CD4-positive, alpha-beta T cell treated with Interleukin-17A for 1 hour (primary cell): ENCODE results near the gene LHCGR.
"Not testable (repeated sequence)": the region's sequence is repeated elsewhere in the genome, so short reads cannot be mapped to it uniquely, and the experiment has no call there.

ENCODE experiments used
- DNase-seq: peaks from one replicate; pipeline ENCODE4 v3.0.0-alpha.2; 2020

The LHCGR gene

DNA sequence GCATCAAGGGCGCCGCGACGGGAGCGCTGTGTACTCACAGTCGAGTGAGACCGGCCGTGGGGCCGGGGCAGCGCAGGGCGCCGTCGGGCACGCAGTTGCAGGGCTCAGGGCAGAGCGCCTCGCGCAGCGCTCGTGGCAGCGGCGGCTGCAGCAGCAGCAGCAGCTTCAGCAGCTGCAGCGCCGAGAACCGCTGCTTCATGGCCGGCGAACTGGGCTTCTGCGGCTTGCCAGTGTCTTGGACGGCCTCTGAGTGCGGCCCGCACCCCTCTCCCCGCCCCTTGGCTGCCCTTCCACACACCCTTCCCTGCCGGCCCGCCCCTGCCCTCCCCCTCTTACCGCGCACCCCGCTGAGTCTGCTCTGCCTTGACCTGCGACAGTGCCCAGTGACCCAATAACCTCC lies at the start of gene LHCGR:
LHCGR (minus strand) TSS at position 252 of the 400 bp plus-strand sequence; CDS start at position 199, 53 bp downstream.
- no peak for DNase-seq

DNA sequence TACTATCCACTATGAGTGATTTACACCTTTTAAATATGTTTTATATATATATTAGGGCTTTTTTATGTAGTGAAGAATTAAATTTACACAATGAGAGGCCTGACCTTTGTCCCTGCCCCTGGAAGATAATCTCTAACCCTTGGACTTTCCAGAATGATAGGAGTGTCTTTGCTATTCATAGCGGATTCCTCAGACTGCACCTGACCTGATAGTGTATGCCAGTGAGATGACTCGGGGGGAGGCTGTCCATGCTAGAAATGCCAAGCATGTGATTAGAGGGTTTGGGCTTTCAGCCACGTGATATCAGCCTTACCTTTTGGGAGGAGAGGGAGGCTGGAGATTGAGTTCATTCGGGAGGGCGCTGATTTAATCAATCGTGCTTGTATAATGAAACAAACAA lies 44.1 kb upstream of the LHCGR start:
- DNase-seq, result no peak

DNA sequence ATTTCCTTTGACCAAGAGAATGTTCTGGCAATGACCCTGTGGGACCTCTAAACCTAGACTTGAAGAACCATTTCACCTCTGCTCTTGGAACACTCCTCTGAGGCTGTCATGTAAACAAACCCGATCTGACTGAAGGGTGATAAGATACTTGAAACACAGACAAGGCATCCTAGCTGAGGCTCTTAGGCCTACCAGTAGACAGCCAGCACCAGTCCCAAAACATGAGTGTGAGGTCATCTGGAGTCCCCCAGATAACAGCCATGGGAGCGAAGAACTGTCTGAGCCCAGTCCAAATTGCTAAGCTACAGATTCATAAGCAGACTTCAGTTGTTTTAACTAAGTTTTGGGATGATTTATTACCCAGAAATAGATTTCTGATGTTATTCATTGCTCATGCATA lies 39.5 kb upstream of the LHCGR start:
- no peak for DNase-seq

DNA sequence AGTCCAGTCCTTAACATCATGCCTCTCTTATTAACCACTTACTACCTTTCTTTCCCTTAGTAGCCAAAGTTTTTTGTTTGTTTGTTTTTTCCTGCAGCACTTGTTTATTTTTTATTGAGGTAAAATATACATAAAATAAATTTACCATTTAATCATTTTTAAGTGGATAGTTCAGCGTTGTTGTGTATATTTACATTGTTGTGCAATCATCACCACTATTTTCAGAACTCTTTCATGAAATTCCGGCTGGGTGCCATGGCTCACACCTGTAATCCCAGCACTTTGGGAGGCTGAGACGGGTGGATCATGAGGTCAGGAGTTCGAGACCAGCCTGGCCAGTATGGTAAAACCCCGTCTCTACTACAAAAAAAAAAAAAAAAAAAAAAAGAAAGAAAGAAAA lies 38.1 kb upstream of the LHCGR start:
- no peak for DNase-seq

DNA sequence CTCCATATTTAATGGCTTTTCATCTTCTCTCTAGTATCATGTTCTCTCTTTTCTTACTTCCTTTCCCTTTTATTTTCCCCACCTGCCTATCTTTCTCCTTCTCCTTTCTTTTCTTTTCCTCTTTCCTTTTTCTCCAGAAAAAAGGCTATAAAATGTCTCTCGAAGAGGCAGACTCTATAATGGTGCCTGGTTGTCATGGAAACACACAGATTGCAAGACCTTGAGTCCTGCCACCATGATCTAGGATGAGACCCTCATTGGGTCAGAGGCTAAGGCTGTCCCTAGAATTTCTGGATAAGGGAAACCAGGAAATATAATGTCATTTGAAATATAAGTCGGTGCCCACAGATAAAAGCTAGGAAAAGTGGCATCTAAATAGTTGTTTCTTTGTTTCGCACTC lies 36.5 kb upstream of the LHCGR start:
- DNase-seq, result no peak

DNA sequence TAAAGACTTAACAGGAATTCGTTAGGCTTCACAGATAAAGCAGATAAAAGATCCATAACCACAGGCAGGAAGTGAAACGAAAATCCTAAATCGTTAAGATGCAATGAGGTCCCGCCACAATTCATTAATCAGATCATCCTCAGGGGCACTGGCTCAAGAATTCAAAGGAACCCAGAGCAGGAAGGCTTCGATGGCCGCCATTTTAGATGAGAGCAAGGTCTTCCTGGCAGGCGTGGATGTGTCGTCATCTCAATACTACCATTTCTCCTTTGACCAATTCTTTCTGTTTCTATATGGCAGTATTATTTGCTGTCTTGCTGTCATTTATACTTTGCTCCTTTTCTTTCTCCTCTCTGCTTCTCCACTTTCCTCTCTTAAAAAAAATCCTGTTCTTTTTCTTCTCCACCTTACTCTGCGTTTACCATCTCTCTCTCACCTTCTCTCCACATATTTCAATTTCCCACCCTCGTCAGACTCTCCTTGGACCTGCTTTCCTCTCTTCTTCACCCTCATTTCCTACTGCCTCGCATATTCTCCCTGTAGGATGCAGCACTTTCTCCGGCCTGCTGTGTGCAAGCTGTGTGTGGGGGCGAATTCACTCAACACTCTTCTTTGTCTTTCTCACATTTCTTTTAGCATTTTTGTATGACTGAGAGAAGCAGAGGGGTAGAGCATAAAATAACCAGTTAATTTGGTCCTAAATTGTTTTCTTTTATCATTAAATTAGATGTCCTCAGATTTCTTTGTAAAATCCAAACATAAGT lies 35.1 kb upstream of the LHCGR start:
- no peak for DNase-seq

DNA sequence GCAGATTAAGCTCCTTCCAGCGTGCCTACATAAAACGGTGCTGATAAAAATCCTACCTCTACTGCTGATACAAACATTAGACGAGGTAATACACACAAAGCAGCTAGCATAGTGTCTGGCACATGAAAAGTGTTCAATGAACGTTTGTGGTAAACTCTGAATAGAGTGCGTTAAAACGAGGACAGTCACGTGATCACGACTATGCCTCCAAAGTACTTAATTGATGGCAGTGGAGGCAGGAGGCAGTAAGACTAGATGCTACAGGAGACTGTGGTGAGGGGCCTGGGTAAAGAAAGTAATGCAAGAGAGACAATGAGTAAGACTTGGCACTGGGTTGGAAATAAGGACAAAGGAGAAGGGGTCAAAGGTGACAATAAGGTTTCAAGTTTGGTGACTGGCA lies 32.1 kb upstream of the LHCGR start:
- DNase-seq, result no peak

DNA sequence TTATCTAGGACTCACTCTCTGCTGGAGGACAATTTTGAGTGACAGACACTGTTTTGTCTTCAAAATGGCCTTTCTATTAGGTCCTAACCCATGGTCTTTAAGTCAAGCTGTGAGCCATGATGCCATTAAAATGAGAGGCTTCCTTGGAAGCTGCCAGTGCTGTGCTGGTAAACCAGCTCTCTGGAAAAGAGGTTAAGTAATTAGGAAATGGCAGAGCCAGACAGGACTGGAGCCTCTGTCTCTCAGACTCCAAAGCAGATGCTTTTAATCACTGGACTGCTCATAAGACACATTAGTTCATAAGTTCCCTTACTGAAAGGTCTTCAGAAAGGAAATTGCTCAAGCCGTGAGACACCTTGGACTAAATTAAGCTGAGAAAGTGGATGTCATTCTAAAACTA lies 25.8 kb upstream of the LHCGR start:
- DNase-seq, result no peak

DNA sequence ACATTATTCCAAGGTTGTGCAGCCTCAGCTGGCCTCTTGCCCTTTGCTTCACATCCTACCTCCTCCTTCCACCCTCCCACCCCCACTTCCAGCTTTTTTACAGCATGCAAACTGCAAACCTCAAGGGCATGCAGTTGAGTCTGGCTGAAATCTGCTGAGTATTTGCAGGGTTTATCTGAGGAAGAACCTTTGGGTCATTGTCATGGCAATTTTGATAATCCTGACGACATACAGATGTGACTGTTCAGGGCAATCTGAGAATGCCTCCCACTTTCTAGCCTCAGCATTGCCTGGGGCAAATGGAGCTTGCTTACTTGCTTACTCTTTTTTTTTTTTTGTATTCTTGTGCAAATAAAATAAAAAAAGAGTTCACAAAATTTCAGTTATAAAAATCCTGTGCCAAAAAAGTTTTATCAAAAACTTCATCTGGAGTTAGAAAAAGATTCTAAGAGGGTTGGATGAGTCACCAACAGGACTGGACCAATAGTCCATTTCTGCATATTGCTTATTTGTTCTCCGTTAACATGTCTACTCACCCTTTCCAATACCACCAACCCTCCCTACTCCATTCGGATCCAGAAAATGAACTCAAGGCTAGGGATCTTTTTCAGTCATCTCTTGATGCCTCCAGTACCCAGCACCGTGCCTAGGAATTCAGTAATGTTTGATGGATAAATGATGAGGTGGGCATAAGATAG lies 23.6 kb upstream of the LHCGR start:
- no peak for DNase-seq

DNA sequence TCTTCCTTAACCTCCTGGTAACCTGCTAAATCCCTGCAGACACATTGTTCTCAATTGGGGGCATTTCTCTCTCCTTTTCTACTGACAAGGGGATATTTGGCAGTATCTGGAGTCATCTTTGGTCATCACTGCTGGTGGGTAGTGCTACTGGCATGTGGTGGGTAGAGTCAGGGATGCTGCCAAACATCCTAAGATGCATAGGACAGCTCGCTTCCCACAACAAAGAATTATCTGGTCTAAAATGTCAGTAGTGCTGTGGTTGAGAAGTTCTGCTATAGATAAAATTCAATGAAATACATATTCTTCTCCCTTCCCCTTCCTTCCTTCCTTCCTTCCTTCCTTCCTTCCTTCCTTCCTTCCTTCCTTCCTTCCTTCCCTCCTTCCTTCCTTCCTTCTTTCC lies 18.7 kb upstream of the LHCGR start:
- DNase-seq, result no peak

DNA sequence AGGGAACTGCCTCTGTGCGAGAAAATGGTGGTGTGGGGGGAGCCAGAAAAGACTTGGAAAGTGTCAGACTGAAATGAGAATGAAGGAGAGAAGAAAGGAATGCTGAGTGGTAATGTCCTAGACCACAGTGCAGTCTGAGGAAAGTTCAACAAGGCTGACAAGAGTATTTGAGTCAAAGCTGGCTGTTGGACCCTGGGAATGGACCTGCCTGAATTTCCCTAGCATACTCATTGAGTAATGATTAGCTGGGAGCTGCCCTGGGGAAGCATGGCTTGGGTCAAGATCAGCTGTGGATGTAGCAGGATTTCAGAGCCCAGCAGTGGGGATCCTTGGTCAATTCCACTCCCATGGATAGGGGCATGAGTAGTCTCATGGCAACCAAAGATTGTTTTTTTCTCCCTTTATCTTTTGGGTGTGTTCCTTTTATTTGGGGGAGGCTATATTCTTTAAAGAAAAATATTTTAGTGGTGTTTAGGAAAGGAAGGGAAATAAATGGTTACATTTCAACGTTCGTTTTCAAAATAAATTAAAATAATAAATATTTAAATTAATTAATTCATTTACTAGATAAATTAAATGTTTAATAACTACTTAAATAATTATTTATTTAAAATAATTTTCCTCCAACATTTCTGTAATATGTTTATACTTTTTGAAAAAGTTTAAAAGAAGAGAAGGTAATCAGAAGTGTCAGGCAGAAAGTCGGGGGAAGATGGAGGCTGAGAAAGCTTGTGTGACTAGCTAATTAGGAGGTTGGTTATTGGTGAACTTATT lies 15.9 kb upstream of the LHCGR start:
- no peak for DNase-seq

DNA sequence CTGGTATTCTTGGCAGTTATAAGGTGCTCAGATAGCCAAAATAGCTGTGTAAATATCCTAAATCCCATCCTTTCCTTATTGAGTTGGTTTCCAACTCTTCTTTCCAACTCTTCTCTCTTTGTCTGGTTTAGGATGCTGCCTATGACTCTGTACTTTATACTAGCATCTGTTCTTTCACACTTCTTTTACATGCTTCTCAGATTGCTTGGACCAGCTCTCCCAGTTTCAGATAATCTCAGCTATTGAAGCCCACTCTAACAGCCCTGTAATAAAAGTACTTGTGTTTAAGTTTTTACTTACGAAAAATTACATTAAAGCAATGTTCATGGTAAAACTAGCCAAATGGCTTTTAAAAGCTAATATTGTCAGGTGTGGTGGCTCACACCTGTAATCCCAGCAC lies 14.7 kb upstream of the LHCGR start:
- DNase-seq, result no peak

DNA sequence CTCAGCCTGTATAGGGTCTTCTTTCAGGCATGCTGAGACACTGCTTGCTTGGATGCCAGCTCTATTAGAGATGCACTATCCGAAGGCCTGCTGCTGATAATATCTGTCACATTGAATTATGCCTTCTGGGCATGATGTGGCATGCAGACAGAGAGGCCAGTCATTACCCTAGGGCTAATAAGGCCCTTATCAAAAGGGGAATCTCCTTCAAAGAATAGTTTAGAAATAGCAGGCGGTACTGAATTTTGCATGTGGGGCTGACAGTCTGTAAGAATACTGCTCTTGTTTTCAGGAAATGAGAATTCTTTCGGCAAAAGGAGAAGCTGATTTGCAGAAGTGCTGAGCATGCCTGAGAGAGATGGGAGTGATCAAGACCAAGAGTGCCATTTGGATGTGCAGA lies 13.1 kb upstream of the LHCGR start:
- no peak for DNase-seq

DNA sequence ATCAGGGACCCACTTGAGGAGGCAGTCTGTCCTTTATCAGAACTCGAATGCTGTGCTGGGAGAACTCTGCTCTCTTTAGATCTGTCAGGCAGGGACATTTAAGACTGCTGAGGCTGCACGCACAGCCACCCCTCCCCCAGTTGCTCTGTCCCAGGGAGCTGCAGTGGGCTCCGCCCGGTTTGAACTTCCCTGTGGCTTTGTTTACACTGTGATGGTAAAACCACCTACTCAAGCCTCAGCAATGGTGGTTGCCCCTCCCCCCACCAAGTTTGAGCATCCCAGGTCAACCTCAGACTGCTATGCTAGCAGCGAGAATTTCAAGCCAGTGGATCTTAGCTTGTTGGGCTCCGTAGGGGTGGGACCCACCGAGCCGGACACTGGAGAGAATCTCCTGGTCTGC lies 11.8 kb upstream of the LHCGR start:
- no peak for DNase-seq

DNA sequence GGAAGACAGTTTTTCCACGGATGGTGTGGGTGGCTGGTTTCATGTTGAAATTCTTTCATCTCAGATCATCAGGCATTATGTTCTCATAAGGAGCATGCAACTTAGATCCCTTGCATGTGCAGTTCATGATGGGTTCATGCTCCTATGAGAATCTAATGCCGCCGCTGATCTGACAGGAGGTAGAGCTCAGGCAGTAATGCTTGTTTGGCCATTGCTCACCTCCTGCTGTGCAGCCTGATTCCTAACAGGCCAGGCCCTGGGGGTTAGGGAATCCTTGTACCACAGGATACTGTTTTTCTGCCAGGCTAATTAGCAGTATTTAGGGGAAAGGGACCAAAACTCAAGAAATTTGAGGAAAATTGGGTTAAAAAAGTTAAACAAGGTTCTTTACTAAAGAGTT lies 5.3 kb upstream of the LHCGR start:
- DNase-seq, result no peak

DNA sequence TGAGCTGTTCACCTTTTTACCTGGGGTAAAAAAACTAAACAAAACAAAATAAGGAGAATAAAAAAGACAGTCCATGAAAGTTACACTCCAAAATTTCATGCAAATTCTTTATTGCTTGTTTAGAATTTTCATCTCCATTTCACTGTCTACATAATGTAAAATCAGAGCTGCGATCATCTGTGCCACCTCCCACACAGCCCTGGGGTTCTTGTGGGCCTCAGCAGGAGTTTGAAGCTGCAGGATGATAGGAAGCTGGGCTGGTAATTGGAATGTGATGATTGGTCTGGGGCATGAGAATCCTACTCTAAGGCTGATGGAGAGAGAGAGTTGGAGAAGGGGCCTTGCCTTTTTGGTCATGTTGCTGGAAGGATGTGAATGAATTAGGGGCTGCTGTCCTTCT lies 4.2 kb upstream of the LHCGR start:
- DNase-seq, result no peak

DNA sequence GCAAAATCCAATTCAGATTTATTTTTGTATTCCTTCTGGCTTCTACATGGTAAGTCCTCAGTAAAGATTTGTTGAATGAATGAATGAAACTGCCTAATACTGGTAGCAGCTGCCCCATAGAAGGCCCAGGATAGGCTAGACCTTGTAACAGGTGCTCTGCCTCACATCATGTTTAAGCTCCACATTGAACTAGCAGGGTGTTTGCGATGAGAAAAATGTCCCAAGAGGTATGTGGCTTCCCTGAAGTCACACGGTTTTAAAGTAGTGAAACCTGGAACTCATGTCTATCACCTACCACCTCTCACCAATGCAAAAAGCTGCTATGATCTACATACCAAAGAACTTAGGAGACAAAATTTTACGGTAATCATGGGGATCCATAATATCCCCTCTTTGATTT lies 765 bp upstream of the LHCGR start:
- DNase-seq, result no peak

DNA sequence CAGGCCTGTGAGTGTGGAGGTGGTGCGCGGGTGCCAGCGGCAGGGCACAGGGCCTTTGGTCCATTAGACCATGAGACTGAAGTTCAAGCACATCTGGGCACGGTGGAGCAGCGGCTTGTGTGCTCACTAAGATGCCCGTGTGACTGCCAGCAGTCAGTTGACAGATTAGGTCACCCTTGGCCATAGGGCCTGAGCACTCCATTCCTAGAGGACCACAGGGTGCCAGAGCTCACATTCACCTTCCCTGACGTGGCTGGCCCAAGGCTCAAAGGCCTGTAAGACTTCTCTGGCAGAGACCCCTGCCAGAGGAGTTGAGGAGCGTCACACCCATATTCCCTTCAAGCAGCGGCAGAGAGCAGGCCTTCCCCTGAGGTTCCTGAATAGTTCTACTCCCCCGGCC lies 650 bp downstream of the LHCGR start:
- DNase-seq, result no peak

DNA sequence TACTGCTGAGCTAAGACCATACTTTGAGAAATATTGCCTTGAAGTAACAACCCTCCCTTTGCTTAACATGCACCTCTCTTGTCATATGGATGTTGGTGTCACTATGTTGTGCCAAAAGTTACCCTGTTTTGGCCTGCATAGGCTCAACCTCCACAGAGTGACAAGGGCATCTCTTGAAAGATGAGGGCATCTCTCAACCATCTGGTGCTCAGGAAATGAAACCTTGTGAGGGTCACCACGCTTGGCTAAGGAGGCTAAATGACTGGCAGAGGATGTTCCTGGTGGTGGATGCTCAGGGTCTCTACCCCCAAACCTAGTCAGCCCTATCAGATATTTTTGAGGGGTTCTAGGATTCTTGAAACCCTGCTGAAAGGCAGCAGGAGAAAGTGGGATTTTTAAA lies 2.3 kb downstream of the LHCGR start:
- DNase-seq, result no peak

DNA sequence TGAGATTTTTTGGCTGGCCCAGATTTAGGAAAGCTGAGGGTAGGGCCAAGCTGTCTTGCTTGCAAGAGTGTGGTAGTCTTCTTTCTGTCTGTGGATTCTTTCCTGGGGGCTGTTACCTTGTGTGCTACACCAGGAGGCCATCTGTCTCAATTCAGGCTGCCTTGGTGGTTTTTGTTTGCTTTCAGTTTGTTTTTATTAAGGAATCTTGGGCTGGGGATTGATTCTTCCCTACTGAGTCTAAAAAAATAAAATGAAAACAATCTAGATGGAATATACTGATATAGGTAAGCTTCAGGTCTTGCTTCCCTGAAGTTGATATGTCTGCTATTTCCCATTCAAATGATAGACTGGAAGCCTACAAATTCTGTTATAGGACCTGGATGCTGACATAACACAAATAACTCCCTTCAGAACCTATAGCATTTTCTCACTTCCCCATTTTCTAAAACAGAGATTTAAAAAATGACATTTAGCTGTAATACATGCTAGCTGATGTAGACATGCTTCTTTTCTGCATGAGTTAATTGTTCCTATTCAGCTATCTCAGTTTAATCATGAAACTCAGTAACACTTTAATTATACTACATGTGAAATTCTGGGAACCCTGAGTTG lies 5.3 kb downstream of the LHCGR start:
- DNase-seq, result no peak

DNA sequence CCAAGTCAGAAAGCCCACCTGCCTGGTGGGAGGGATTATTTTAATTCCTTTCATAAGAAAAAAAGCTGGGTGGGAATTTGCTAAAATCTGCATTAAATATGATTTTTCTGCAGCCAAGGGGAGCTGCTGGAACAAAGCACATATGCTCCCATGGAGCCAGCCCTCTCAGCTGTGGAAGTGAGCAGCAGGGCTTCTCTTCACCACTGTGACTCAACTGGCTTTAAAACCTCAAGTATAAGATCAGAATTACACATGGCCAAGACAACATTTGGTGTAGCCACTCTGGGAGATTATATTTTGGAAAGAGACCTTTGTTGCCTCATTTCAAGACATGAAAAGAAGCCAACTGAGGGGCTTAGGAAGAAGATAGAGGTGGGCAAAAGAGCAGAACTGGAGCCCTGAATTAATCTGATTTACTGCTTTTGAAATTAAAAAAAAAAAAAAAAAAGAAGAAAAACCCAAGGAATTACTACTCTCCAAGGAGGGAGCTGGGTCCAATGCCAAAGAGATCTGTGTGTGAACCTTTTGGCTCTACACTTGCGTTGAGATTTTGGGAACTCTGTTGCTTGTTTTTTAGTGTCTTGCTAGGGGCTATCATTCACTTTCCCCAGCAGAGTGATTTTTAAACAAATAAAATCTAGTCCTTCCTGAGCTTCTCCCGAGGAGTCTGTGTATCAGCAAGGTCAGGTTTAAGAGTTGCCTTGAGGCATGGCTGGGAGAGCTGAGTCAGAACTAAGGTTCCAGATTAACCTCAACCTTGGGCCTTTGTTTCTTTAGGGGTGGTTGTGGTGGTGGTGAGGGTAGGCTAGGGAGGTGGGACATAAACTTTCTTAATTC lies 6.0 kb downstream of the LHCGR start:
- DNase-seq, result no peak

DNA sequence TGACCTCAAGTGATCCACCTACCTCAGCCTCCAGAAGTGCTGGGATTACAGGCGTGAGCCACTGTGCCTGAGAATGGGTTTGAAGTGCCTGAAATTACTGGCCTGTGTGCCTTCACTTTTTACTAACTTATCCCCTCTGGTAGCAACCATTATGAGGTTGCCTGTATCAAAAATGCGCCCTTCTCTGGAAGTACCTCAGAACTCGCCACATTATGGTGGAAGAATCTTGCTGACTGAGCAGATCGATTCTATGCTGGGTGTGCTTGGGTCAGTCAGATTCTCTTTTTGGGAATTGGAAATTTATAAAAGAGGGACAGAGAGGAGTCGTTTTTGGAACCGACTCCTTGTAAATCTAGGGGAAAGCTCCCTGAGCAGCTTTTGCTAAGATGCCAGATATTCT lies 8.2 kb downstream of the LHCGR start:
- DNase-seq, result no peak

DNA sequence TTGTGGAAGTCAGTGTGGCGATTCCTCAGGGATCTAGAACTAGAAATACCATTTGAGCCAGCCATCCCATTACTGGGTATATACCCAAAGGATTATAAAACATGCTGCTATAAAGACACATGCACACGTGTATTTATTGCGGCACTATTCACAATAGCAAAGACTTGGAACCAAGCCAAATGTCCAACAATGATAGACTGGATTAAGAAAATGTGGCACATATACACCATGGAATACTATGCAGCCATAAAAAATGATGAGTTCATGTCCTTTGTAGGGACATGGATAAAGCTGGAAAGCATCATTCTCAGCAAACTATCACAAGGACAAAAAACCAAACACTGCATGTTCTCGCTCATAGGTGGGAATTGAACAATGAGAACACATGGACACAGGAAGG lies 16.3 kb downstream of the LHCGR start:
- not testable (repeated sequence) for DNase-seq
